ELF-1 (cell line): ENCODE results near the gene DOK1.
A peak's percentile ranks its signal among the peaks of the same experiment; 100 is the strongest.
"Not testable (repeated sequence)": the region's sequence is repeated elsewhere in the genome, so short reads cannot be mapped to it uniquely, and the experiment has no call there.

ENCODE experiments used
- DNase-seq: peaks from one replicate; pipeline ENCODE4 v3.0.0-alpha.2; 2016; ENCODE audit warnings: low read depth, low spot score

The DOK1 gene

GRCh38 chr2:74548285-74548899 lies 6.1 kb upstream of the DOK1 start:
- DNase-seq, result peak; percentile 47

DNA sequence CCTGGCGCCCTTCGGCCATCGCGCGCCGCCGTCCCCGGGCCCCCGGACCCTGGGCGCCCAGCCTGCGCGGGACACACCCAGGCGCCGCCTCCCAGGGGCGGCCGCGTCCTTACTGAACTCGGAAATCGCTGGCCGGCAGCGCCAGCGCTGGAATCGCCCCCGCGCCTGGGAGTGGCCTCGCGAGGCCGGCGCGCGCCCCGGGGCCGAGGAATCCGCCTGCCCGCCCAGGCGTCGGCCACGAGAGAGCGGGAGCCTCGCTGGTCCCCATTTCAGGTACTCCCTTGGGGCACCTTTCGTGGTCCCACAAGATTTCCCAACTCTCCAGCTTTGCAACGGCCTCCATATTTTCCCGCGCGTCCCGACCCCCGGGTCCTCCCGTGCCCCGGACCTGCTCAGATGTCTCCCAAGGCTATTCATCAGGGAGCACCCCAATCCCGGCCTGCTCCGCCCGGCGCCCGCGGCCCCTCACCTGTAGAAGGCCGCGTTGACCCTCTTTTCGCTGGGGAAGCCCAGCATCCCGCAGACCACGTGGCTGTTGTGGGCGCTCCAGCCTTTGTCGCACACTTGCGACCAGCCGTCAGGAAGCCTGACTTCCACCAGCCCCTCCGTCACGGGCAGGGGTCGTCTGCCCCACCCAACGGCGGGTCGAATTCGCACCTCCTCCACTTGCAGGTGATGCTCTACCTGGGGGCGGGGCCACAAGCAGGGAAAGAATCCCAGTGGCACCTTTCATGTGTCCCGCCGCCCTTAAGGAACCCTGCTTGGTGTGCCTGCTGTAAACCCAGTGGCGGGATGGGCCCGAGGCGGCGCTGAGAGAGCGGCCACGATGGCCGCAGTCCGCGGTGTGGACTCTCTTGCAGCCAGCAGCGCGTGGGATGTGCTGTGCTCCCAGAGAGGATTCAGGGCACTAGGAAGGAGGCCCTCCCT lies 5.4 kb upstream of the DOK1 start:
- DNase-seq, result peak; percentile 70

GRCh38 chr2:74550231-74550630 lies 4.3 kb upstream of the DOK1 start:
- no peak for DNase-seq

DNA sequence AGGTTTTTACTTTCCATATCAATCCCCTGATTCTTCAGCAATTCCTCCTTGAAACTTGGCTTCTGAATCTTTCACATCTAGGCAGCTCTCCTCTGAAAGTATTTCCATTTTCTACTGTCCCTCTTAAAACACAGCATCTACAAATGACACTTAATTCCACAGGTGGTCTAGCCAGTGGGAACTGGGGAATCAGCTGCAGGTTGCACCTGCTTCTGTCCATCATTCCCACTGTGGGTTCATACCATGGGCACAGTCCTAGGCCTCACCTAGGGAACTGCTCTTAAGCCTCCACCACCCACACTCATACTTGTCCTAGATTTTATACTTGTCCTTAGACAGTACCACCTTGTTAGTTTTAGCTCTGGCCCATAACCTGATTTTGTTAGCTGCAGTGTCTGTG lies 3.0 kb upstream of the DOK1 start:
- no peak for DNase-seq

GRCh38 chr2:74551942-74552913 lies 2.3 kb upstream of the DOK1 start:
- DNase-seq, result no peak

DNA sequence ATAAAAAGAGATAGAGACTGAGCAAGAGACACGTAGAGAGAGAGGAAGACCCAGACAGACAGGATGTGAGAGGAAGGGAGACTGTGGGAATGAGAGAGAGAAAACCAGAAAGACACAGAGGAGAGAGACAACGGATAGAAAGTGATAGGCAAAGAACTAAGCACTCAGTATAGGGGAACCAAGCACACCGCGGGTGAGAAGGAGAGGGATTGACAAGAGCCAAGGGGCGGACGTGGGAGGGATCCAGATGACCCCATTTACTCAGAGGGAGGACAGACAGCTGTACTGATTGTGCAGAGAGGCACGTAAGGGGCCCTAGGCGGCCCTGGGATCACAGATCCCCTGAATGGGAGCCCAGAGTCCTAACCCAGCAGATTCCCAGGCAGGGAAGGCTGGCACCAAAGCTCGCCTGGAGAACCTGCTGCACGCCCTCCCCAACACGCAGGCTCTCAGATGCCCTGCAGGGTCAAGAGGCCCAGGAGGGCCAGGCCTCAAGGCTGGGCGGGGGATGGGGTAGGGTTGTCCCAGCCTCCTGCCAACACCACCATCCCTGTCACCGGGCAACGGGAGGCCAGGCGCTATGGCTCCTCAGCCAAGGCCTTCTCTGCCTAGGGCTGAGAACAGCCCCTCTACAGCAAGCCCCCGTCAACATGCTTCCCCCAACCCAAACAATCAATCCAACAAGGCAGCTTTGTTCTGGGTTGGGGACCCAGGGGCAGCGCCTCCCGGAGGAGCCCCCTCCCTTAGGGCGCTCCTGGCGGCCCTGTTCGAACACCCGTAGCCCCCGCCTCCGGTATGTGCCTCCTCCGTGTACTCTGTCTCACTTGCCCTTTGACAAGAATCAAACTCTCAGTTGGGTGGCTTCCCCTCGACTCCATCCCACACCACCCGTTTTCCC lies 1.4 kb upstream of the DOK1 start:
- DNase-seq, result peak; percentile 60

- peak; percentile 77 for DNase-seq
Observed at GRCh38 chr2:74554820-74555531, 456 bp downstream of the DOK1 start.

- DNase-seq, result no peak
Observed at GRCh38 chr2:74555610-74556103, 1.1 kb downstream of the DOK1 start.

DNA sequence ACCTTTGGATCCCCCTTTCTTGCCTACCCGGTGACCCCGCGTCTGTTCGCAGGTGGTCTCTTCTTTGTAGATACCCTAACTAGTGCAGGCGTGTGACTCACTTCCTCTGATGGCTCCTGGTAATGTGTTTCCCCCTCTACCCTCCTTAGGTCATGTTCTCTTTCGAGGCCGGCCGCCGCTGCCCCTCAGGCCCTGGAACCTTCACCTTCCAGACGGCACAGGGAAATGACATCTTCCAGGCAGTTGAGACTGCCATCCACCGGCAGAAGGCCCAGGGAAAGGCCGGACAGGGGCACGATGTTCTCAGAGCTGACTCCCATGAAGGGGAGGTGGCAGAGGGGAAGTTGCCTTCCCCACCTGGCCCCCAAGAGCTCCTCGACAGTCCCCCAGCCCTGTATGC lies 1.6 kb downstream of the DOK1 start:
- DNase-seq, result no peak

DNA sequence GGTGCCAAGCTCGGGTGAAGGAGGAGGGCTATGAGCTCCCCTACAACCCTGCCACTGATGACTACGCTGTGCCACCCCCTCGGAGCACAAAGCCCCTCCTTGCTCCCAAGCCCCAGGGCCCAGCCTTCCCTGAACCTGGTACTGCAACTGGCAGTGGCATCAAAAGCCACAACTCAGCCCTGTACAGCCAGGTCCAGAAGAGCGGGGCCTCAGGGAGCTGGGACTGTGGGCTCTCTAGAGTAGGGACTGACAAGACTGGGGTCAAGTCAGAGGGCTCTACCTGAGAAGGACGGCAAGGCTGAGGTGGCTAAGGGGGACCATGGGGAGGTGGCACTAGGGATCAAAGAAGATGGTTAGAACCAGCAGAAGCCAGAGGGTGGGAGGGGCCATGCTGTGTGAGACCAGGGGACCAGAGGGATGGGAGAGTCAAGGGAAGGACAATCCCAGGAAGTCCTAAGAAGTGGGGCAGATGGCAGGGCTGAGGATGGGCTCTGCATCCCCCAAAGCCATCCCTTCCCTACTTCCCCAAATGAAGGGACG lies 2.4 kb downstream of the DOK1 start:
- DNase-seq, result no peak

GRCh38 chr2:74558284-74559230 lies 4.0 kb downstream of the DOK1 start:
- DNase-seq, result no peak

DNA sequence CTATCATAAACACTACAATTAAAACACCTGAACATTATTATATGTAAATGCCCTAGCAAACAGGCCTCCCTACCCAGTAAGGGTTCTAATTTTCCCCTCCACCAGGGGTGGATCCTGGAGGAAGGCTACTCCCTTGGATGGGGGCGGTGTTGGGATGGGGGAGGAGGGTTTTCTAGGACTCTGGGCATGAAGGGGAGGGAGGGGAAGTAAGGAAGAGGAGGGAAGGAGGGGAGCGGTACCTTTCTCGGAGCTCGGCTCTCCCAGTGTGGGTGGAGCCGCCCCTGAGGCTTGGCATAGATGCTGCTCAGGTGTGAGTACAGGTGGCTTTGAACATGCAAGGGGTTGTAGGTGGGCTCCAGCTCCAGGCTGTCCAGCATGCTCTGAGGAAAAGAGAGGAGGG lies 5.4 kb downstream of the DOK1 start:
- no peak for DNase-seq

DNA sequence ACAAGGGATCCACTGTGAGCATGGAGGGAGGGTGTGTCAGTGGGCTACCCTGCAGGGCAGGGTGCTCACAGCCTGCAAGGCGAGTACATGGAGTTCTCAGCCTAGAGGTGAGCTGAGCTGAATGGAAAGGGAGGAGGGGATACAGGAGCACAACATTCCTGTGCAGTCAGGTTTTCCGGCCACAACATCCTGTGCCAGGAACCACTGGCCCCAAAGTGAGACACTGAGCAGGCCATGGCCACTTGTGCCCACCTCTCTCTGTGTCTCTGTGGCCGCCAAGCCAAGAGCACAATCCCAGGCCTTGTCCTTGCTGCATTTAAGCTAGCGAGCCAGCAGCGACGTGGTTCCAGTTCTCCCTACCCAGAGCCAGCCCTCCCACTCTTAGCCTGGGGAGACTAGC lies 6.1 kb downstream of the DOK1 start:
- no peak for DNase-seq

DNA sequence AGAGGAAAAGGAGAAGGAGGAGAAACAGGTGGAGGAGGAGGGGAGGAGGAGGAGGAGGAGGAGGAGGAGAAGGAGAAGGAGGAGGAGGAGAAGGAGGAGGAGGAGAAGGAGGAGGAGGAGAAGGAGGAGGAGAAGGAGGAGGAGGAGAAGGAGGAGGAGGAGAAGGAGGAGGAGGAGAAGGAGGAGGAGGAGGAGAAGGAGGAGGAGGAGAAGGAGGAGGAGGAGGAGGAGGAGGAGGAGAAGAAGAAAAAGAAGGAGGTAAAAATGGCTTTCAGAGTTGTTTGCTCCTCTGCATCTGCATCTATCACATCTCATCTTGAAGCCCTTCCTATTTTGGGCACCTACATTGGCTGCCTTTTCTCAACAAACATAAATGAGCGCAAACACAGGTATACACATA lies 6.5 kb downstream of the DOK1 start:
- not testable (repeated sequence) for DNase-seq

DNA sequence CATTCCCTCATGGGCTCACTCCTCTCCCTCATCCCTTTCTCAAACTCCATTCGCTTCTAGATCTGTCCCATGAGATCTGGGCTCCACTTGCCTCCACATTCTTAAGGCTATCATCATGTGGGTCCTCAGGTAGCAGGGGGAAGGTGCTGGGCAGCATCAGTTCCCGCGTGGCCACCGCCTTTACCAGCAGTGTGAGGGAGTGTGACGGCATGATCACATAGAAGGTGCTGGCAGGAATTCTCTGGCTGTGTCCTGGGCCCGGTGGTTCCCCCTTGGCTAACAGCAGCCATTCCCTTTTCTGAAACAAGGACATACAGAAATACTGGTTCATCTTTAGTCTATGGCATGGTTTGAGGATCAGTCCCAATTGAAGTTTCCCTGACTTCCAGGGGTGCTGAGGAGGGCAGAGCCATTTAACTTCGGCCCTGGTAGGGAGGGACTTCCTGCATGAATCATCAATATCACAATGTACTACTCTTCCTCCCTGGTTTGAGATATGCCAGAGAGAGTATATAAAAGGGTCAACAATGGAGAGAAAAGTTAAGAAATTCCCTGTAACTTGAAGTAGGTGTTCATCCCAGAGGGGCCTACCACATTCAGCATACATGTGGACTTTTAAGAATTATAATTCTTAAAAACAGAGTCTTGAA lies 7.7 kb downstream of the DOK1 start:
- no peak for DNase-seq

DNA sequence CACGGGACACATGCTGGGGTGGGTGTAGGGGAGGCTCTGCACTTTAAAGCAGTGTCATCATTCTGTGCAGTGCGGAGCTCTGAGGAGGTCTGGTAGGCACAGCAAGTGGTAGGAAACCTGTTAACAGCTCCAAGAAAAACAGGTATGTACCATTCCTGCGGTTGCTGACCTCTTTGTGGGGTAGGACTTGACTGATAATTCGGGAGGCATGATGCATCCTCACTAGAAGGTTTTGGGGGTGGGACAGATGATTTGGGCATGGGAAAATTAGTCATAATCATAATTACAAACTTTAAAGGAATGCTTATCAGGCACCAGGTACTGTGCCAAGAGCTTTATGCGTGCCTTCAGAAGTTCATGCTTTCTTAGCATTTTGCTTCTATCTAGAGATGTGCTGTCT lies 9.7 kb downstream of the DOK1 start:
- DNase-seq, result no peak

GRCh38 chr2:74566076-74566753 lies 11.7 kb downstream of the DOK1 start:
- DNase-seq, result no peak

DNA sequence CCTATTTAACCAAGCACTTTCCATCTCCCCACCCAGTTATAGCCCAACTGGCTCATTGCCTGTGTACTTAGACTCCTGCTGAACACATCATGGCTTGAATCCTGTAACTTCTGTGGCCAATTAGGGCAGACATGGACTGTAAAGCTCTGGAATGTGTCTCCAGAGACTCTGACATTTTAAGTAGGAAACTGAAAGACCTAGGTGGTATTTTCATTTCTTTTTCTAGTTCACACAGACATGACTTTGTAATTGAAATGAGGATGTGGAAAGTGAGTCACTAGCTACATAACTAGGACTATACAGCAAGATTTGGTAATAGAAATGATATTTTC lies 12.2 kb downstream of the DOK1 start:
- DNase-seq, result no peak
